ENCODE data around the gene EXOC2.

DNA sequence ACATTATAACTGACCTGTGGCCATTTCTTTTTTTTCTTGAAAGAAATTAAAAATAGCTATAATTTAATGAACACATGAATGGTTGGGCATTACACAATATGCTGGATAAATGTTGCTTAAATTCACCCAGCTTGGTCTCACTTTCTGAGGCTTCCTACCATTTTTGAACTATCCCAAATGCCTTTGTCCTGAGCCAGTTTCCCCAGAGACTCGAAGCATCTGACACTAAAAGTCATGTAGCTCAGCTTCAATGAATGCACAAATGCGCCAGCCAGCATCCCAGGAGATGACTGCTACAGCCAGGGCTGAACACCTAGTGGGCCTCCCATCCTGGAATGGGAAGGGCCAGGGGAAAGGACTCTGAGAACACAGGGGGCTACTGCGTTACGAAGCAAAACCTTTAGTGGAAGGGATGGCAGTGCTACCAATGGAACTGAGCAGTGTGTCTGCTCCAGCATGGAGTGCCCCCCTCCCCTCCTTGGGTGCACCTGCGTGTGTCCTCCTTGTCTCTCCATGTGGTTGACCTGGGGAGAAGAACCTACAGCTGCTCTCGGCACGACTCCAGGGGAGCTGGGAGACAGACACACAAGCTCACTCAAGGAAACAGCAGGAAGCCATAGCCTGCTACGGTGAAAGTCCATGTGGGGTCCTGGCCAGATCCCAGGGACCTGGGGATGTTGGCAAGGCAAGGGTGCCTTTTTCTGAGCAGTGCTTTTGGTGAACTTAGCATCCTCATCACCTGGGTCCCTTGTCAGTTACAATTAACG lies 240.5 kb downstream of the EXOC2 start:
- TF ChIP-seq POLR2A (IDR thresholded peaks at IDR 0.05; ENCODE audit: low read depth, low read length) (no peak), POLR2AphosphoS5 (IDR thresholded peaks at IDR 0.05; ENCODE audit: low read depth, low read length) (no peak)

Data from GM12892 (cell line).